HepG2 (cell line): ENCODE results near the gene AGAP1. TPM values are rescaled to one million over a fixed set of nuclear protein-coding genes. Genes with fewer than 3 reads are reported as not detected.

ENCODE experiments used
- ATAC-seq: fragments of 200-7000 bp; cut with Tn5 transposase; 3 replicates; pipeline ENCODE4 v1.9.1; 2020; ENCODE audit warnings: mild to moderate bottlenecking, moderate library complexity
- BruUV-seq: library from RNA; stranded (reverse); fragments of 400-500 nt; replicated peaks from 2 replicates; lab custom pipeline; 2021; lab: Mats Ljungman, UMichigan
- CTCF ChIA-PET: fragments of 300-600 bp; formaldehyde crosslinking; extraction: SDS; loops from one replicate; lab custom pipeline; 2021; ENCODE audit warnings: low total read pairs, inconsistent platforms, low intra/inter-chr PET ratio; lab: Yijun Ruan, JAX
- POLR2A ChIA-PET: fragments of 350-600 bp; sonication (Branson Sonifier 250); formaldehyde crosslinking; loops from one replicate; lab custom pipeline; 2020; ENCODE audit warnings: antibody characterized with exemption, inconsistent platforms; lab: Yijun Ruan, JAX
- DNase-seq: peaks from one replicate; pipeline ENCODE4 v3.0.0-alpha.2; 2015; ENCODE audit warnings: low spot score
- FAIRE-seq: peaks from 3 replicates; lab custom pipeline; 2011; peaks lifted over from hg19 to GRCh38; lab: Jason Lieb, UNC
- H2AFZ ChIP-seq: one replicate; pipeline ENCODE4 v1.6.1; 2011; ENCODE audit warnings: low read length, inconsistent platforms
- H3K27ac ChIP-seq: fragments of 300-600 bp; 3 replicates; pipeline ENCODE4 v1.8.0; 2011; ENCODE audit warnings: mixed run types, mild to moderate bottlenecking, mixed read lengths, low read length, inconsistent platforms; ENCODE audit not compliant: insufficient read depth; ENCODE audit errors: extremely low read length
- H3K27me3 ChIP-seq, 2 experiments: fragments of 200-600 bp in 1 of 2; 2 replicates in 1 of 2; 3 replicates in 1 of 2; pipeline versions ENCODE4 v1.6.0 to v1.8.0; 2011; ENCODE audit warnings: low read length in 2 of 2, mild to moderate bottlenecking in 2 of 2, moderate library complexity in 2 of 2, inconsistent platforms in 1 of 2; ENCODE audit not compliant: insufficient read depth in 2 of 2, control insufficient read depth in 1 of 2
- H3K36me3 ChIP-seq, 2 experiments: fragments of 200-600 bp in 1 of 2; replicated peaks in 1 of 2; 2 replicates in 1 of 2; 3 replicates in 1 of 2; pipeline versions ENCODE4 v1.5.1 to v1.8.0; 2011; ENCODE audit warnings: low read length in 2 of 2, inconsistent platforms in 1 of 2; ENCODE audit not compliant: insufficient read depth in 2 of 2, control insufficient read depth in 1 of 2
- H3K4me1 ChIP-seq: 2 replicates; pipeline ENCODE4 v1.5.1; 2012; ENCODE audit warnings: low read length, inconsistent platforms; ENCODE audit not compliant: insufficient read depth
- H3K4me2 ChIP-seq: 2 replicates; pipeline ENCODE4 v1.6.0; 2011; ENCODE audit warnings: low read depth, low read length, inconsistent platforms
- H3K4me3 ChIP-seq, 3 experiments: fragments of 200-600 bp in 1 of 3; sonication (generic), shearing (Covaris generic) in 1 of 3; replicated peaks in 1 of 3; 2 replicates each; pipeline ENCODE4 v1.5.1; 2011 to 2016; ENCODE audit warnings: low read length in 3 of 3, inconsistent platforms in 2 of 3, low read depth in 2 of 3, mild to moderate bottlenecking in 2 of 3, control low read depth in 1 of 3, mixed read lengths in 1 of 3; ENCODE audit not compliant: insufficient read depth in 1 of 3
- H3K79me2 ChIP-seq: one replicate; pipeline ENCODE4 v1.6.1; 2011; ENCODE audit warnings: low read length, inconsistent platforms; ENCODE audit not compliant: insufficient read depth
- H3K9ac ChIP-seq: 2 replicates; pipeline ENCODE4 v1.6.0; 2011; ENCODE audit warnings: mild to moderate bottlenecking, low read depth, low read length, inconsistent platforms; ENCODE audit not compliant: insufficient read depth
- H3K9me3 ChIP-seq: 2 replicates; pipeline ENCODE4 v1.5.1; 2012; ENCODE audit warnings: mild to moderate bottlenecking, low read length
- H4K20me1 ChIP-seq: 2 replicates; pipeline ENCODE4 v1.6.0; 2011; ENCODE audit warnings: inconsistent platforms, mild to moderate bottlenecking, low read length, moderate library complexity; ENCODE audit not compliant: insufficient read depth
- CEBPB ChIP-seq: IDR thresholded peaks from 2 replicates; pipeline ENCODE4 v1.6.1; 2011; ENCODE audit warnings: low read depth, low read length, improper control_type of control experiment, borderline replicate concordance
- EP300 ChIP-seq, 3 experiments: sonication (generic) in 1 of 3; formaldehyde crosslinking in 1 of 3; IDR thresholded peaks; 2 replicates each; pipeline versions ENCODE4 v1.5.1 to v1.6.1; 2011 to 2020; ENCODE audit warnings: low read depth in 2 of 3, low read length in 2 of 3, borderline replicate concordance in 1 of 3, improper control_type of control experiment in 1 of 3, mild to moderate bottlenecking in 1 of 3, missing genetic modification reagents in 1 of 3, moderate library complexity in 1 of 3
- HCFC1 ChIP-seq: fragments of 150-350 bp; IDR thresholded peaks from 2 replicates; pipeline ENCODE4 v1.6.1; 2014; ENCODE audit warnings: low read depth, low read length
- MEF2D ChIP-seq: sonication (generic); formaldehyde crosslinking; IDR thresholded peaks from 2 replicates; pipeline ENCODE4 v1.5.1; 2020; ENCODE audit warnings: mild to moderate bottlenecking, missing genetic modification reagents
- SIX4 ChIP-seq: sonication (generic); formaldehyde crosslinking; IDR thresholded peaks from 2 replicates; pipeline ENCODE4 v1.4.0; 2020; ENCODE audit warnings: missing genetic modification reagents
- SP1 ChIP-seq, 2 experiments: fragments of 450-650 bp in 1 of 2; sonication (generic) in 1 of 2; formaldehyde crosslinking in 1 of 2; IDR thresholded peaks; 2 replicates each; pipeline versions ENCODE4 v1.4.0 to v1.6.1; 2016 to 2020; ENCODE audit warnings: missing genetic modification reagents in 1 of 2
- SRSF9 ChIP-seq: fragments of 200-400 bp; formaldehyde crosslinking; IDR thresholded peaks from 2 replicates; pipeline ENCODE4 v1.6.1; 2018; ENCODE audit warnings: borderline replicate concordance, mild to moderate bottlenecking, low read depth, low read length; ENCODE audit not compliant: insufficient read depth, poor library complexity, severe bottlenecking
- TIGD3 ChIP-seq: sonication (generic); formaldehyde crosslinking; IDR thresholded peaks from 2 replicates; pipeline ENCODE4 v1.5.1; 2020; ENCODE audit warnings: mild to moderate bottlenecking, missing genetic modification reagents, borderline replicate concordance
- ZKSCAN5 ChIP-seq: sonication (generic); formaldehyde crosslinking; IDR thresholded peaks from 2 replicates; pipeline ENCODE4 v1.5.1; 2020; ENCODE audit warnings: mild to moderate bottlenecking, missing genetic modification reagents
- ZNF468 ChIP-seq: sonication (generic); formaldehyde crosslinking; IDR thresholded peaks from 2 replicates; pipeline ENCODE4 v1.8.0; 2022; ENCODE audit warnings: mild to moderate bottlenecking, moderate library complexity, missing genetic modification reagents
- ZNF589 ChIP-seq: sonication (generic); formaldehyde crosslinking; conservative IDR thresholded peaks from 2 replicates; pipeline ENCODE4 v1.8.0; 2022; ENCODE audit warnings: mild to moderate bottlenecking, moderate library complexity, missing genetic modification reagents
- ZNF83 ChIP-seq: sonication (generic); formaldehyde crosslinking; IDR thresholded peaks from 2 replicates; pipeline ENCODE4 v1.4.0; 2020; ENCODE audit warnings: missing genetic modification reagents, mild to moderate bottlenecking, borderline replicate concordance
- WGBS: methylation state at CpG from one replicate; pipeline ENCODE4 v1.1.6; 2017; ENCODE audit warnings: low lambda C conversion rate; 5-methylcytosine and 5-hydroxymethylcytosine counted together
- in situ Hi-C: cut with HindIII; loops from 2 replicates; pipeline ENCODE4 v1.10.0; 2017; ENCODE audit warnings: low pct_unique_long_range_greater_than_20kb; ENCODE audit not compliant: extremely low pct_ligation_motif_present
- intact Hi-C: fragments of 100-400 bp; cut with micrococcal nuclease; formaldehyde crosslinking; loops from one replicate; pipeline ENCODE4 v1.10.0; 2022; ENCODE audit not compliant: unreplicated experiment
- polyA plus RNA-seq, 8 experiments: library from polyadenylated mRNA; depleted of rRNA in 3 of 8; stranded (reverse) in 7 of 8; unstranded in 1 of 8; fragments of >200 nt; fragmentation: Illumina TruSeq in 4 of 8; extraction: Trizol in 4 of 8; gene quantifications; 2 replicates each; pipeline versions ENCODE4 v1.2.1 to v1.2.3, GENCODE V29; 2011 to 2016; ENCODE audit warnings: low read depth in 4 of 8, missing spikeins in 1 of 8, mixed read lengths in 1 of 8; ENCODE audit not compliant: insufficient read depth in 1 of 8
- total RNA-seq, 5 experiments: library from RNA; depleted of rRNA; stranded (reverse); fragments of >200 nt; fragmentation: Illumina TruSeq; extraction: Trizol; gene quantifications; 2 replicates each; pipeline ENCODE4 v1.2.3, GENCODE V29; 2016; ENCODE audit warnings: low read depth in 1 of 5
- TF ChIP-seq, protein P1 (sequence below): sonication (generic); formaldehyde crosslinking; IDR thresholded peaks from 2 replicates; pipeline ENCODE4 v1.4.0; 2020; ENCODE audit warnings: missing genetic modification reagents

AGAP1 gene
- total and polyA plus RNA-seq, 2 of the 13 experiments (the other 11 are each of a cell fraction or from before 2014, with no cell fraction given) = 21.2 to 32.7 TPM

DNA sequence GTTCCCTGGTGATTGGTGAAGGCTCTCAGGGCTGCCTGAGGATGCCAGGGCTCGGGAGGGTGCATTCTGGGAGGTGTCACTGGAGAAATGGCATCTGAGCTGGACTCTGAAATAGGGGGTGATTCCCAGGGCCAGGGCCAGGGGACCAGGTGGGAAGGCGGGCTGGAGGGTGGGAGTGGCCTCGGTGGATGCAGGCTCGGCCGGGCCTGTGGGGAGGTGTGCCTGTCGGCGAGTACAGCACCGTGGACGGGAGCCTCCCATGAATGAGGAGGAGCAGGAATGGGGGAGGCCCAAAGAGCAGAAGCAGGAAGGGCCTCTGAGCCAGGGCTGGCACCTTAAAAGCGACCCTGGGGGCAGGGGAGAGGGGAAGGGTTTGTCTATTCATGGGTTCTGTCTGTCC lies 557.5 kb downstream of the AGAP1 start:
- no TSS peak for BruUV-seq
- in situ Hi-C loops (no loop called here), intact Hi-C loops (no loop called here)
- H3K4me1 ChIP-seq = no peaks in the 10 kb centered on the region
- ChIA-PET POLR2A (no interaction called here), CTCF (no interaction called here)
- no peaks in the 10 kb centered on the region for H3K9me3 ChIP-seq
- no peak for FAIRE-seq
- 85% methylated on average over 10 of the region's 10 CpGs for WGBS
- no peak overlapping the region for H3K4me2 ChIP-seq
- H3K4me3 ChIP-seq = no peak overlapping the region
- H4K20me1 ChIP-seq = no peaks in the 10 kb centered on the region
- no peak for DNase-seq
- H2AFZ ChIP-seq = no peak overlapping the region
- no peak for TF ChIP-seq ZKSCAN5 (CRISPR knock-in tag)
- no peak for TF ChIP-seq SP1 (IDR thresholded peaks at IDR 0.05)
- TF ChIP-seq SP1 (CRISPR knock-in tag; IDR thresholded peaks at IDR 0.05) = no peak
- TF ChIP-seq SIX4 (CRISPR knock-in tag) = no peak
- TF ChIP-seq ZNF468 = no peak
- no peak for TF ChIP-seq MEF2D
- no peak for TF ChIP-seq SRSF9
- no peak for TF ChIP-seq EP300 (IDR thresholded peaks at IDR 0.05; ENCODE audit: low read depth in 2 of 2, low read length in 2 of 2)
- no peak for TF ChIP-seq EP300 (CRISPR knock-in tag; IDR thresholded peaks at IDR 0.05; ENCODE audit: borderline replicate concordance)
- TF ChIP-seq, protein P1, sequence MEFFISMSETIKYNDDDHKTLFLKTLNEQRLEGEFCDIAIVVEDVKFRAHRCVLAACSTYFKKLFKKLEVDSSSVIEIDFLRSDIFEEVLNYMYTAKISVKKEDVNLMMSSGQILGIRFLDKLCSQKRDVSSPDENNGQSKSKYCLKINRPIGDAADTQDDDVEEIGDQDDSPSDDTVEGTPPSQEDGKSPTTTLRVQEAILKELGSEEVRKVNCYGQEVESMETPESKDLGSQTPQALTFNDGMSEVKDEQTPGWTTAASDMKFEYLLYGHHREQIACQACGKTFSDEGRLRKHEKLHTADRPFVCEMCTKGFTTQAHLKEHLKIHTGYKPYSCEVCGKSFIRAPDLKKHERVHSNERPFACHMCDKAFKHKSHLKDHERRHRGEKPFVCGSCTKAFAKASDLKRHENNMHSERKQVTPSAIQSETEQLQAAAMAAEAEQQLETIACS (CRISPR knock-in tag) = no peak
- TF ChIP-seq ZNF83 (CRISPR knock-in tag) = no peak
- no peak for TF ChIP-seq TIGD3 (CRISPR knock-in tag)
- no peak for TF ChIP-seq ZNF589 (CRISPR knock-in tag)
- no peak for TF ChIP-seq HCFC1
- no peak for TF ChIP-seq CEBPB
- H3K27ac ChIP-seq = no peak overlapping the region
- H3K9ac ChIP-seq = no peak overlapping the region
- H3K27me3 ChIP-seq = no peaks in the 10 kb centered on the region
- no peak; the same call in 2 of the 3 replicates for ATAC-seq
- peaks cover 8 to 24% of the 10 kb centered on the region in 2 experiments for H3K36me3 ChIP-seq
- no peaks in the 10 kb centered on the region for H3K79me2 ChIP-seq
